GM23338 (cell line): ENCODE data around the gene PREB.

ENCODE experiments used
- EZH2phosphoT487 ChIP-seq: fragments of 200-600 bp; sonication (generic); IDR thresholded peaks from one replicate; pipeline ENCODE4 v1.8.1; 2018; ENCODE audit warnings: antibody characterized with exemption; ENCODE audit not compliant: unreplicated experiment
- POLR2AphosphoS5 ChIP-seq: IDR thresholded peaks from 2 replicates; pipeline ENCODE4 v1.6.1; 2016; ENCODE audit warnings: antibody characterized with exemption, low read depth
- TF ChIP-seq, protein P1 (sequence below): IDR thresholded peaks from one replicate; pipeline ENCODE4 v1.6.1; 2018; ENCODE audit warnings: antibody characterized with exemption; ENCODE audit not compliant: unreplicated experiment
- TF ChIP-seq, protein P2 (sequence below), 2 experiments: fragments of 200-600 bp in 1 of 2; sonication (generic) in 1 of 2; conservative IDR thresholded peaks; 2 replicates each; pipeline versions ENCODE4 v1.5.1 to v1.6.1; 2016 to 2017; ENCODE audit warnings: antibody characterized with exemption in 2 of 2, low read depth in 2 of 2, mild to moderate bottlenecking in 2 of 2, moderate library complexity in 1 of 2

DNA sequence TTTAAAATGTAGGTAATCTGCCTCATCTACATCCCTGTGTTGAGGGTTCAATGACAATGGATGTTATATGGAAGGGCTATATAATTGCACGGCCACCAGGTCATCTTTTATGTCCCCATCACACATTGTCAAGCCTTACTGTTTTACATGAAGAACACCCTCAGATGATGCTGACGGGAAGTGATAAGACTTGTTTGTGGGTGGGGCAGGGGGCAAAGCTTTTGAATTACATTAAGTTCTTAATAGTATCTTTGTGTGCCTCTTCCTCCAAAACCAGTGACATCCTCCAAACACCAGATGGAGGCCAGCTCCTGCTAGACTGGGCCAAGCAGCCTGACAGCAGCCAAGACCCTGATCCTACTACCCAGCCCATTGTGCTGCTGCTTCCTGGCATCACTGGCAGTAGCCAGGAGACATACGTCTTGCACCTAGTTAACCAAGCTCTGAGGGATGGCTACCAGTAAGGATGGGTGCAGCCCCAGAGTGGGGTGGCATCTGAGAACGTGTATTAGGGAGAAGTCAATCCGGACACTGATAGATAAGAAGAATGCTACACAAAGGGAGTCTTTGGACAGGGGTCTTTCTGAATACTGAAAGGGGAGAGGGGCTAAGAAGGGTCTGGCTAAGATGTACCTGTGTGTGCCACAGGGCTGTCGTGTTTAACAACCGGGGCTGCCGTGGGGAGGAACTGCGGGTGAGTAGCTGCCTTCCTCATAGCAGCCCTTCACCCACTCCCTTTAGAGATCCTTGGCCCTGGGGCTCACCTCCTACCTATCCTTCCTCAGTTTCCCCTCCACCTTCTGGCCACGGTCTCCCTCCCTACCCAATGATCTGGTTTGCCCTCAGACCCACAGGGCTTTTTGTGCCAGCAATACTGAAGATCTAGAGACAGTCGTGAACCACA is 5.5 kb downstream of the PREB start:
- no peak; the same call in 1 of the 2 replicates for TF ChIP-seq POLR2AphosphoS5
- TF ChIP-seq, protein P1, sequence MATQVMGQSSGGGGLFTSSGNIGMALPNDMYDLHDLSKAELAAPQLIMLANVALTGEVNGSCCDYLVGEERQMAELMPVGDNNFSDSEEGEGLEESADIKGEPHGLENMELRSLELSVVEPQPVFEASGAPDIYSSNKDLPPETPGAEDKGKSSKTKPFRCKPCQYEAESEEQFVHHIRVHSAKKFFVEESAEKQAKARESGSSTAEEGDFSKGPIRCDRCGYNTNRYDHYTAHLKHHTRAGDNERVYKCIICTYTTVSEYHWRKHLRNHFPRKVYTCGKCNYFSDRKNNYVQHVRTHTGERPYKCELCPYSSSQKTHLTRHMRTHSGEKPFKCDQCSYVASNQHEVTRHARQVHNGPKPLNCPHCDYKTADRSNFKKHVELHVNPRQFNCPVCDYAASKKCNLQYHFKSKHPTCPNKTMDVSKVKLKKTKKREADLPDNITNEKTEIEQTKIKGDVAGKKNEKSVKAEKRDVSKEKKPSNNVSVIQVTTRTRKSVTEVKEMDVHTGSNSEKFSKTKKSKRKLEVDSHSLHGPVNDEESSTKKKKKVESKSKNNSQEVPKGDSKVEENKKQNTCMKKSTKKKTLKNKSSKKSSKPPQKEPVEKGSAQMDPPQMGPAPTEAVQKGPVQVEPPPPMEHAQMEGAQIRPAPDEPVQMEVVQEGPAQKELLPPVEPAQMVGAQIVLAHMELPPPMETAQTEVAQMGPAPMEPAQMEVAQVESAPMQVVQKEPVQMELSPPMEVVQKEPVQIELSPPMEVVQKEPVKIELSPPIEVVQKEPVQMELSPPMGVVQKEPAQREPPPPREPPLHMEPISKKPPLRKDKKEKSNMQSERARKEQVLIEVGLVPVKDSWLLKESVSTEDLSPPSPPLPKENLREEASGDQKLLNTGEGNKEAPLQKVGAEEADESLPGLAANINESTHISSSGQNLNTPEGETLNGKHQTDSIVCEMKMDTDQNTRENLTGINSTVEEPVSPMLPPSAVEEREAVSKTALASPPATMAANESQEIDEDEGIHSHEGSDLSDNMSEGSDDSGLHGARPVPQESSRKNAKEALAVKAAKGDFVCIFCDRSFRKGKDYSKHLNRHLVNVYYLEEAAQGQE: no peak
- TF ChIP-seq EZH2phosphoT487: no peak
- TF ChIP-seq, protein P2, sequence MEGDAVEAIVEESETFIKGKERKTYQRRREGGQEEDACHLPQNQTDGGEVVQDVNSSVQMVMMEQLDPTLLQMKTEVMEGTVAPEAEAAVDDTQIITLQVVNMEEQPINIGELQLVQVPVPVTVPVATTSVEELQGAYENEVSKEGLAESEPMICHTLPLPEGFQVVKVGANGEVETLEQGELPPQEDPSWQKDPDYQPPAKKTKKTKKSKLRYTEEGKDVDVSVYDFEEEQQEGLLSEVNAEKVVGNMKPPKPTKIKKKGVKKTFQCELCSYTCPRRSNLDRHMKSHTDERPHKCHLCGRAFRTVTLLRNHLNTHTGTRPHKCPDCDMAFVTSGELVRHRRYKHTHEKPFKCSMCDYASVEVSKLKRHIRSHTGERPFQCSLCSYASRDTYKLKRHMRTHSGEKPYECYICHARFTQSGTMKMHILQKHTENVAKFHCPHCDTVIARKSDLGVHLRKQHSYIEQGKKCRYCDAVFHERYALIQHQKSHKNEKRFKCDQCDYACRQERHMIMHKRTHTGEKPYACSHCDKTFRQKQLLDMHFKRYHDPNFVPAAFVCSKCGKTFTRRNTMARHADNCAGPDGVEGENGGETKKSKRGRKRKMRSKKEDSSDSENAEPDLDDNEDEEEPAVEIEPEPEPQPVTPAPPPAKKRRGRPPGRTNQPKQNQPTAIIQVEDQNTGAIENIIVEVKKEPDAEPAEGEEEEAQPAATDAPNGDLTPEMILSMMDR (conservative IDR thresholded peaks at IDR 0.05; ENCODE audit: low read depth in 2 of 2): no peak
